Measurements from ENCODE around the gene SAA2.

GRCh38 chr11:18204220-18204619 is 44.2 kb downstream of the SAA2 start:
- TF ChIP-seq CTCF (IDR thresholded peaks at IDR 0.05) (no peak), POLR2A (IDR thresholded peaks at IDR 0.05) (no peak)
